Mucosa of descending colon (tissue), 3 donors: Measurements from ENCODE around the gene SH2D7. TPM values are rescaled to one million over a fixed set of nuclear protein-coding genes. Genes with fewer than 3 reads are reported as not detected.
A peak's percentile ranks its signal among the peaks of the same experiment; 100 is the strongest.

Source experiments
- ATAC-seq: fragments of 200-7000 bp; cut with Tn5 transposase; one replicate; pipeline ENCODE4 v1.9.1; 2020; ENCODE audit warnings: mild to moderate bottlenecking, moderate library complexity
- DNase-seq, 3 donors: peaks; one replicate each; pipeline ENCODE4 v3.0.0-alpha.2; 2020
- H3K36me3 ChIP-seq: fragments of 200-600 bp; one replicate; pipeline ENCODE4 v1.8.0; 2021; ENCODE audit warnings: low read depth, mild to moderate bottlenecking
- H3K4me1 ChIP-seq: fragments of 200-600 bp; one replicate; pipeline ENCODE4 v1.8.0; 2021; ENCODE audit warnings: low read depth, mild to moderate bottlenecking
- H3K4me3 ChIP-seq: fragments of 200-600 bp; one replicate; pipeline ENCODE4 v1.8.0; 2021; ENCODE audit warnings: mild to moderate bottlenecking
- H3K9me3 ChIP-seq: fragments of 200-600 bp; one replicate; pipeline ENCODE4 v1.8.0; 2021; ENCODE audit warnings: mild to moderate bottlenecking
- CTCF ChIP-seq: fragments of 200-600 bp; IDR thresholded peaks from one replicate; pipeline ENCODE4 v1.8.0; 2022; ENCODE audit warnings: antibody characterized with exemption, mild to moderate bottlenecking
- intact Hi-C, 2 donors: fragments of 100-400 bp; cut with DNase I in 1 of 2; cut with micrococcal nuclease in 1 of 2; formaldehyde crosslinking; loops; one replicate each; pipeline versions ENCODE4 v1.11.0 to v1.11.1; 2022; cut with DNase I, micrococcal nuclease
- long read RNA-seq, 2 donors: library from polyadenylated mRNA; unstranded; transcript quantifications; one replicate each; pipeline ENCODE4 v2.0.0, GENCODE V29; 2019 to 2021
- total RNA-seq, 3 donors: library from RNA; stranded (reverse); fragmentation: NEBNext Ultra II Directional in 2 of 3; extraction: Animal tissue kit (Norgen Biotek cat#: 25700) in 2 of 3; gene quantifications; one replicate each; pipeline versions ENCODE4 v1.2.1 to v1.2.4, GENCODE V29; 2021 to 2023
- donor health status: DM: no; HTN: no; CAD: no; lungs with moderate emphysema.
- donor health status: DM: no; HTN: no; CAD: no.
- donor health status: DM: no; HTN: yes; CAD: no.

SH2D7 gene
- 1 to 10 TPM; 1.9 to 2.8 (median 2.2) TPM for total RNA-seq
- long read RNA-seq, donor 1, partial matches to known transcripts: 0 of 2 reads
- long read RNA-seq, donor 1, other reads (novel, unspliced or antisense): 1 of 2 reads
- long read RNA-seq, donor 2, partial matches to known transcripts: 0 of 1 reads
- long read RNA-seq, donor 2, other reads (novel, unspliced or antisense): 0 of 1 reads

GRCh38 chr15:78092261-78093041 is at the start of gene SH2D7:
TSS of gene SH2D7 (plus strand) at chr15:78092561. CDS start at chr15:78092585, 24 bp downstream.
- DNase-seq (no peak), ATAC-seq (peak; percentile 23)
- Histone ChIP-seq H3K4me3 (no peak within 1 kb of the TSS), H3K9me3 (no peaks in the 10 kb centered on the region), H3K36me3 (no peaks in the 10 kb centered on the region), H3K4me1 (peaks cover 21% of the 10 kb centered on the region)
- intact Hi-C loops: no loop called here
- TF ChIP-seq CTCF: no peak

- no peak for DNase-seq
Observed at GRCh38 chr15:78044407-78045155, 47.8 kb upstream of the SH2D7 start.

GRCh38 chr15:78045189-78045588 is 47.2 kb upstream of the SH2D7 start:
- DNase-seq: no peak
- no peak for TF ChIP-seq CTCF
- Histone ChIP-seq H3K4me1 (peaks cover 61% of the 10 kb centered on the region), H3K9me3 (no peaks in the 10 kb centered on the region), H3K36me3 (no peaks in the 10 kb centered on the region), H3K4me3 (no peak overlapping the region)
- ATAC-seq: peak; percentile 30
- intact Hi-C loops: no loop called here

More at GRCh38 chr15:78044407-78045155, 47.8 kb upstream of the SH2D7 start:
- TF ChIP-seq CTCF: no peak
- H3K4me3 ChIP-seq: no peak overlapping the region
- intact Hi-C loops: no loop called here
- ATAC-seq: peak; percentile 5
- H3K4me1 ChIP-seq: peaks cover 55% of the 10 kb centered on the region
- H3K36me3 ChIP-seq: no peaks in the 10 kb centered on the region
- no peaks in the 10 kb centered on the region for H3K9me3 ChIP-seq

- H3K9me3 ChIP-seq: no peaks in the 10 kb centered on the region
- TF ChIP-seq CTCF: no peak
- intact Hi-C loops: no loop called here
- ATAC-seq: peak; percentile 71
- DNase-seq: peak in 1 of 3 donors; percentile 63
- no peak overlapping the region for H3K4me3 ChIP-seq
- H3K4me1 ChIP-seq: peaks cover 76% of the 10 kb centered on the region
- H3K36me3 ChIP-seq: no peaks in the 10 kb centered on the region
Observed at GRCh38 chr15:78046796-78047341, 45.5 kb upstream of the SH2D7 start.

GRCh38 chr15:78047761-78048627 is 44.4 kb upstream of the SH2D7 start:
- Histone ChIP-seq H3K36me3 (no peaks in the 10 kb centered on the region), H3K9me3 (no peaks in the 10 kb centered on the region), H3K4me3 (no peak overlapping the region), H3K4me1 (peaks cover 86% of the 10 kb centered on the region)
- no peak for TF ChIP-seq CTCF
- ATAC-seq (peak; percentile 8), DNase-seq (peak in 1 of 3 donors; percentile 11)
- intact Hi-C loops: no loop called here
